GM21786 (cell line): Measurements from ENCODE around the gene SPATA31D3.
"Not testable (repeated sequence)": the region's sequence is repeated elsewhere in the genome, so short reads cannot be mapped to it uniquely, and the experiment has no call there.

ENCODE experiments used
- ATAC-seq: cut with Tn5 transposase; IDR thresholded peaks from one replicate; pipeline ENCODE4 v1.9.1; 2021; ENCODE audit not compliant: unreplicated experiment

Gene SPATA31D3

GRCh38 chr9:81976351-81976750, 33.1 kb downstream of the SPATA31D3 start:
- ATAC-seq = no peak

- no peak for ATAC-seq
These were observed 35.9 kb downstream of the SPATA31D3 start for GRCh38 chr9:81979196-81979595.

- ATAC-seq = no peak
These were observed 37.3 kb downstream of the SPATA31D3 start for GRCh38 chr9:81980568-81980967.

- no peak for ATAC-seq
These were observed 38.6 kb downstream of the SPATA31D3 start for GRCh38 chr9:81981883-81982282.

- ATAC-seq = no peak
These were observed 41.6 kb downstream of the SPATA31D3 start for GRCh38 chr9:81984928-81985327.

- no peak for ATAC-seq
These were observed 42.8 kb downstream of the SPATA31D3 start for GRCh38 chr9:81986051-81986450.

- ATAC-seq = not testable (repeated sequence)
These were observed 45.2 kb downstream of the SPATA31D3 start, which contains the start of gene SPATA31D1 for GRCh38 chr9:81988472-81988871. Gene SPATA31D1, plus strand, starts transcription at chr9:81988772. Its CDS starts 47 bp downstream, at chr9:81988819.

- no peak for ATAC-seq
These were observed 46.4 kb downstream of the SPATA31D3 start for GRCh38 chr9:81989700-81990099.

GRCh38 chr9:81993656-81994055, 50.4 kb downstream of the SPATA31D3 start:
- ATAC-seq = no peak
